ENCODE data around the gene DNAH14.
"Not testable (repeated sequence)": the region's sequence is repeated elsewhere in the genome, so short reads cannot be mapped to it uniquely, and the experiment has no call there.

The DNAH14 gene

DNA sequence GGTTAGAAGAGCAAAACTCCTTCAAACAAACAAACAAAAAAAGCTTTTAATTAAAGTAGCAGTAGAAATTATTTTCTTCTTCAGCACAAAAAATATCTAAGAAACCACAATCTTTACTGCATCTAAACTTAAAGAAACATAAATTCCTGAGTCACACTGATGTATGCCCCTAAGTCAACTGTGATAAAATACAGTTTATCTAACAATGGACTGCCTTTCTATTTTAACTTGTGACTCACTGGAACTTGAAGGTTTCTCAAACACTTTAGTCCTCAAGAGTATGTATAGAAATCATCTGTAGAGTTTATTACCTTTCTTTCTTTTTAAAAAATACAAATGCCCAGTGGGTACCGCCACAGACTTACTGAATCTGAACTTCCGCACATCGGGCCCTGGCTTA lies 412.2 kb downstream of the DNAH14 start:
- no peak for DNase-seq (ENCODE audit: low read depth in 2 of 3, low spot score in 1 of 3)

- no peak for DNase-seq (ENCODE audit: low read depth in 2 of 3, low spot score in 1 of 3)
Measured at GRCh38 chr1:225342695-225343094, 413.2 kb downstream of the DNAH14 start.

- DNase-seq (ENCODE audit: low read depth in 2 of 3, low spot score in 1 of 3) = no peak
Measured at GRCh38 chr1:225343618-225344017, 414.1 kb downstream of the DNAH14 start.

DNA sequence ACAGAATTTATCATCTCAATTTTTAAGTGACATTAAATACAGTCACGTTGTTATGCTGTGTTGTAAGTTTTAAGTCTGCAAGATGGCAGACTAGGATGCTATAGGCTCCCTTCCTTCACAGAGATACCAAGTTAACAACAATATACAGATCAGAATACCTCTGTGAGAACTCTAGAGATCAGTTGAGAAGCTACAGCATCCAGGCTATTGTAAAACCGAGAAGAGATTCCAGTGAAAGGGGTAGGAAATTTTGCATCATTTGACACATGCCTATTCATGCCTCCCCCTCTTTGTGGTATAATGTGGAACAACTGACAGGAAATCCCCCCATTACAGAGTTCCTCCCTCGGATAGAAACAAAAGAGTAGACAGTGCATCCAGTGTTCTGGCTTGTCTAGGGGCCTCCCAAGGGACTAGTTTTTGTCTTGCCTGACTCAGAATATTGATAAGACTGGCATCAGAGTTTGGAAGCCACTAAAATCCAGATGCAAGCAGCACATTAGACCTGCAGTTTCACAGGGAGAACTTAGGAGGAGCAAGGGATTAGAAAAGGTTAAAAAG lies 417.7 kb downstream of the DNAH14 start:
- no peak for DNase-seq (ENCODE audit: low read depth in 2 of 3, low spot score in 1 of 3)

DNA sequence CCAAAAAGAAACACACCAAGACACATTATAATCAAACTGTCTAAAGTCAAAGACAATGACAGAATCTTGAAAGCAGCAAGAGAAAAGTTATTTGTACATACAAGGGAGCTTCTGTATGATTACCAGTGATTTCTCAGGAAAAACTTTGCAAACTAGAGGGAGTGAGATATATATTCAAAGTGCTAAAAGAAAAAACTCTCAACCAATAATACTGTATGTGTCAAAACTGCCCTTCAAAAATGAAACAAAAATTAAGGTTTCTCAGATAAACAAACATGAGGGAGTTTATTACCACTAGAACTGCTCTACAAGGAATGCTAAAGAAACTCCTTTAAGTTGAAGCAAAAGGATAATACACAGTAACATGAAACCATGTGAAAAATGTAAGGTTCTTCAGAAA lies 418.9 kb downstream of the DNAH14 start:
- no peak for DNase-seq (ENCODE audit: low read depth in 2 of 3, low spot score in 1 of 3)

- no peak for DNase-seq (ENCODE audit: low read depth in 2 of 3, low spot score in 1 of 3)
Measured at GRCh38 chr1:225349826-225350225, 420.4 kb downstream of the DNAH14 start.

DNA sequence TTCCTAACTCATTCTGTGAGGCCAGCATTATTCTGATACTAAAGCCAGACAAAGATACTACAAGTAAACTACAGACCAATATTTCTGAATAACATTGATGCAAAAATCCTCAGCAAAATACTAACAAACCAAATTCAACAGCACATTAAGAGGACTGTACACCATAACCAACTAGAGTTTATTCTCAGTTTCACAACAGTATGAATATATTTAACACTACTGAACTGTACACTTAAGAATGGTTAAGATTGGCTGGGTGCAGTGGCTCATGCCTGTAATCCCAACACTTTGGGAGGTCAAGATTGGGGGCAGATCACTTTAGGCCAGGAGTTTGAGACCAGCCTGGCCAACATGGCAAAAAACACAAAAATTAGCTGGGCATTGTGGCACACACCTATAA lies 421.4 kb downstream of the DNAH14 start:
- DNase-seq (ENCODE audit: low read depth in 2 of 3, low spot score in 1 of 3) = no peak

- DNase-seq (ENCODE audit: low read depth in 2 of 3, low spot score in 1 of 3) = no peak
Measured at GRCh38 chr1:225354906-225355305, 425.4 kb downstream of the DNAH14 start.

DNA sequence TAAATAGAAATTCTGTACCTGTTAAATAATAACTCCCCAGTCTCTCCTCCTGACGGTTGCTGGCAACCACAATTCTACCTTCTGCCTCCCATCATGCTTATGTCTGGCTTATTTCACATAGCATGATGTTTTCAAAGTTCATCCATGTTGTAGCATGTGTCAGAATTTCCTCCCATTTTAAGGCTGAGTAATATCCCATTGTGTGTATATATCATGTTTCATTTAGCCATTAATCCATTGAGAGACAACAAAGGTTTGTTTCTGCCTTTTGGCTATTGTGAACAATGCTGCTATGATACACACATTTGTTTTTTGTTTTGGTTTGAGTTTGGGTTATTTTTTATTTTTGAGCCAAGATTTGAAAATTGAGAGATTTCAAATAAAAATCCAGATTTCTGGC lies 426.4 kb downstream of the DNAH14 start:
- DNase-seq (ENCODE audit: low read depth in 2 of 3, low spot score in 1 of 3) = no peak

DNA sequence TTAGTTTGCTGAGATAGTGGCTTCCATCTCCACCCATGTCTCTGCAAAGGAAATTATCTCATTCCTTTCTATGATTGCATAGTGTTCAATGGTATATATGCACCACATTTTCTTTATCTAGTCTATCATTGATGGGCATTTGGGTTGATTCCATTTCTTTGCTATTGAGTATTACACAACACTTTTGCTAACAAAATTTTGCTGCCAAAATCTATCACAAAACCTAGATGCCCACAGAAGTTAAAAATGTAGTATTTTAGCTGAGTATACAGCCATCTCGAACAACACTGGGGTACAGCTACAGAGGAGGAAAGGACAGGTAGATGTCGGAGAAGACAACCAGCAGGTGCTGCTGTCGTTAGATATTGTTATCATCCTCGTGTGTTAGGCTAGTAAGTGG lies 430.6 kb downstream of the DNAH14 start:
- no peak for DNase-seq (ENCODE audit: low read depth in 2 of 3, low spot score in 1 of 3)

DNA sequence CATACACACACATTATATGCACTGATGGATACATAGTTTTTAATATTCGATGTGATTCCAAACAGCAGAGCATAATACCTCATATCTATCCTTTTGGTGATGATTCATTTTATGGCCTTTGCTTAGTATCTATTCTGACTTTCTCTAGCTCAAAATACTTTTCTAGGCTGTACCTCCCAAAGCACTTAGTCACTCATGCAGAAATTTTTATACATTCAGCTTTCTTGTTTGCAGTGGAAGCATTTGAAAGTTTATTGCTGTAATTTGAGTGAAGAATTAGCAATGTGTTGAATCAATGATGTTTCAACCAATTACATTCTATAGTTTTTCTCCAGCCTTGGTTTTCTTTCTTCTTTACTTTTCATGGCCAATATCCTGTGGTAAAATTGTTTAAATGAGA lies 431.7 kb downstream of the DNAH14 start:
- DNase-seq (ENCODE audit: low read depth in 2 of 3, low spot score in 1 of 3) = no peak

DNA sequence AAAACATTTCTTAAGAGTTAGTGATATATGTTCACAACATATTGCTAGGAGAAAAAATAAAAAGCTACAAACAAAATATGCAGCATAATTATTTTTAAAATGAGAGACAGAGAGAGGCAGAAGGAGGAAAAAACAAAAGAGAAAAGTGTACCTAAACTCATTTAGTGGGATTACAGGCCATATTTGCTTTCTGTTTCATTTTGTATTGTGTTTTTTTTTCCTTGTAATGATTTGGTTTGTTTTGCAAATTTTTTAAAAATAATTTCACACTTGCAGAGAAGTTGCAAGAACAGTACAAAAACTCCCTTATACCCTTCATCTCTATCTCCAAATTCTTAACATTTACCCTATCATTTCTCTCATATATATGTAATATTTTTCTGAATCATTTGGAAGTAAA lies 433.3 kb downstream of the DNAH14 start:
- DNase-seq (ENCODE audit: low read depth in 2 of 3, low spot score in 1 of 3) = no peak

DNA sequence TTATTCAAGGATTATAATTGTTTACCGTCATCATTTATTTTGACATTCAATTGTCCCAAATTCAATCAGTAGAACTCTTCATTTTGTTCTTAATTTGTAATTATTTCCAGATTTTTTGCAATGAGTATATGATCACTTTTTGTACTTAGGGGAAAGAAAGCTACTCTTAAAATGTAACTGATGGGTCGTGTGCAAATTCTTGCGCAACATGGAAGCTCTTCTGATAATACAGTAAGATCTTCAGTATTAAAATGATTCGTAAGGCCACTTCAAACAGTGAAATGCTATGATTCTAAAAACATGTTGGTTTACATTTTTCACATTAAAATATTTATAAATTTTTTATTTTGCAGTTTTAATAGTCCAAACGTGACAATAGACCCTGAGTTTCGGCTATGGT lies 435.0 kb downstream of the DNAH14 start:
- DNase-seq (ENCODE audit: low read depth in 2 of 3, low spot score in 1 of 3) = no peak

GRCh38 chr1:225366018-225366417 lies 436.5 kb downstream of the DNAH14 start:
- DNase-seq (ENCODE audit: low read depth in 2 of 3, low spot score in 1 of 3) = no peak

DNA sequence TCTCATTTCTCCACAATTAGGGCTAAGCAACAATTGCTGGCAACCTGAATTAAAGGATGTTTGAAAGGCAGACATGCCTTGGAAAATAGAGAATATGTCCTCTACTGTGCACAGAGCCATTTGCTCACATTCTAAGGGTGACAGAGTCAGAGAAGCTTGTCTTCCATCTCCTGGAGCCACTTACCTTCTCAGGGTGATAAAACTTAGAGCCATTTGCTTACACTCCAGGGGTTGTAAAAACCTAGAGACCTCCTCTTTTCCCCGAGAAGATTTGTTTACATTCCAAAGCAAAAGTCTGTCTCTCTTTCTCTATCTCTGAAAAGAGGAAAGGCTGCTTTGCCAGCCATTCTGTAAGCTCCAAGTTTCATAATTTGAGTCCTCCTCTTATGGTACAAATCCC lies 437.1 kb downstream of the DNAH14 start:
- no peak for DNase-seq (ENCODE audit: low read depth in 2 of 3, low spot score in 1 of 3)

DNA sequence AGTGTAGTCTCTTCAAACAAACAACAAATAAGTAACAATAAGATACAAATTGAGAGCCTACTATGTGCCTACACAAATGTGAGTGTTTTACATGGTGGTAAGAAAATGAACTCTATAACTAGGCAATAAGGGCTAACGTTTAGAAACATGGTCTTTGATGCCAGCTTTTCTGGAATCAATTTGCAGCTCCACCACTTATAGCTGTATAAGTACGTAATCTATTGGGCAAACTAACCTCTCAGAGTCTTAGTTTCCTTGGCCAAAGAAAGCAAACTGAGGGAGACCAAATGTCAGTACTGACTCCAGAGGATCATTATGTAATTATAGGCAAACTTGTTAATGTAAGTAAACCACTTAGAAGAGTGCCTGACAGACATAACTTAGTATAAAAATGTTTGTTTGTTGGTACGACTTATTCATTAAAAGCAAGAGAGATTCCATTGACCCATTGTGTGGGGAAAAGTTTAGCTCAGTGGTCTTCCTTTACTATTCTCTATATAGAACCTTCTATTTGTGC lies 438.6 kb downstream of the DNAH14 start:
- DNase-seq (ENCODE audit: low read depth in 2 of 3, low spot score in 1 of 3) = no peak

DNA sequence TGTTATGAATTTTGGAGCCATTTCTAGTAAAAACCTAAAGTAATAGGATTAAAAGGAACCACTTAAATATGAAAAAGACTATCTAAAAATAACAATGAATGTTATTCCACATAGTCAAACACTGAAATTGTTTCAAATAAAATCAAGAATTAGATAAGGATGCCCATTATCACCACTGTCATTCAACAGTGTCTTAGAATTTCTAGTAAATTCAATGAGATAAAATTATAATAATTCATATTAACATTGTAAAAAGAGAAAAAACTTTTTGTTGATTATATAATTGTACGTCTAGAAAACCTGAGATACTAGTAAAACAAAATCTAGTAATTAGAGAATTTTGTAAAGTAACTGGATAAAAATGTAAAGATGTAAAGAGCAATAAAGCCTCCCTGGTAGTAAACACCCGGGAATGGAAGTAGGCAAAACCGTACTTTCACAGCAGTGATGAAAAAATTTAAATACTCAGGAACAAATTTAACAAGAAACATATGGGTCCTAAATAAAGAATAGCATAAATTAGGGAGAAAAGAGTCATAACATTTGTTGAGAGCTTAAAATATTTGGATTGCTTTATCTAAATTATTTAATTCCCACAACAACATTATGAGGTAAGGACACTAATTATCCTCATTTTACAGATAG lies 442.0 kb downstream of the DNAH14 start:
- no peak for DNase-seq (ENCODE audit: low read depth in 2 of 3, low spot score in 1 of 3)

GRCh38 chr1:225373155-225373554 lies 443.7 kb downstream of the DNAH14 start:
- DNase-seq (ENCODE audit: low read depth in 2 of 3, low spot score in 1 of 3) = no peak

DNA sequence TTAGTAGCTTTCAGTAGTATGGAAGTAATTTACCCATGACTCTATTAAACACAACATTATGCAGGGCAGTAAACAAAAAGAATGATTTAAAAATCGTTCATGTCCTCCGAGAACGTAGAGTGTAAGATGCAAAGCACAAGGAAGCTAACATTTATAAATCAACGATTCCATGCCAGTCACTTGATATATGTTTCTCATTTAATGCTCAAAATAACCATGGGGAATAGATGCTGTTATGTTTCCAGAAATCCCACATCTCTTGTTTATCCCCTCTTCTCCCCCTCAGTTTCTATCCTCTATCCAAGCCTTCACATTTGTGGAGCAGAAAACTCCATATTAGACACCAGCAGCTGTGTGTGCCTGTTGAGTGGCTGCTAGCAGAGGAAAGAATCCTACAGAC lies 445.5 kb downstream of the DNAH14 start:
- no peak for DNase-seq (ENCODE audit: low read depth in 2 of 3, low spot score in 1 of 3)

DNA sequence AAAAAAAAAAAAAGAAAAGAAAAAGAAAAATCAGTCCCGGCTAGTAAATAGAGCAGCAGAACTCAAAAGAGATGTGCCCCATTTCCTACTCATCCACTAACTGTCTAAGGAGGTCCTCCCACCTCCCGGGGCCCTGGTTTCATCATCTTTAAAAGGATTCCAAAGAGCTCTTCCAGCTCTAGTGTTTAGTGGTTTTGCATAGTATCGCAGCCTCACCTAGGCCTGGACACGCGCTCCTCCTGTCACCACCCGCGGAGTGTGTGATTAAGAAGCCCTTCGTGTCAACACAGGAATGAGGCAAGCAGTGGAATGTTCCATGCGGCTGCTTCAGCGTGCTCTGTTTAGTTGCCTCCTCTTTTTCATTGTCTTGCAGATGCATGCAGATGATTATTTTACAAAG lies 449.4 kb downstream of the DNAH14 start:
- DNase-seq (ENCODE audit: low read depth in 2 of 3, low spot score in 1 of 3) = no peak

GRCh38 chr1:225380691-225381090 lies 451.2 kb downstream of the DNAH14 start:
- DNase-seq (ENCODE audit: low read depth in 2 of 3, low spot score in 1 of 3) = no peak

- DNase-seq (ENCODE audit: low read depth in 2 of 3, low spot score in 1 of 3) = not testable (repeated sequence)
Measured at GRCh38 chr1:225386860-225387259, 457.4 kb downstream of the DNAH14 start.

DNA sequence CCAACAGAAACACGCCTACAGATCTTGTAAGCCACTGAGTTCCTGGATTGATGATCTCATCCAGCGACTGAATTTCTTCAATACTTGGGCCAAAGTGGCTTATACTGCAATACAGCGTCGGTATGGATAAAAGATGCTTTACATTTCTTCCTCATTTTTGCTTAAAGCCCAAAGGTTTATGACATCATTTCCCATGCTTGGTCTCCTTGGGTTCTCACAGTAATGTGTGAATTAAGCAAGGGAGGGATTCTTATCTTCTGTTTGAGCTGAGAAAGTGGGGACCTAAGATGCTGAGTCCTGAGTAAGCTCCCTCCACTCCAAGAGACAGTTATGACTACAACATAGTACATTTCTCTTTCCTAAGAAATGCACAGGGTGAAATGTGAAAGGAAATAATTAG lies 458.9 kb downstream of the DNAH14 start:
- no peak for DNase-seq (ENCODE audit: low read depth in 2 of 3, low spot score in 1 of 3)
